ENCODE data around the gene AK6. TPM values are rescaled to one million over a fixed set of nuclear protein-coding genes. Genes with fewer than 3 reads are reported as not detected.
"Not testable (repeated sequence)": the region's sequence is repeated elsewhere in the genome, so short reads cannot be mapped to it uniquely, and the experiment has no call there.

The AK6 gene
- total RNA-seq, 1 donor from 2014 or later: 30.8 TPM

GRCh38 chr5:69334793-69335268 is 34.5 kb downstream of the AK6 start:
- Mint-ChIP-seq H3K9me3 (no peaks in the 10 kb centered on the region), H3K27ac (peak overlapping the region; percentile 10), H3K4me1 (ENCODE audit: unreplicated experiment) (peaks cover 12% of the 10 kb centered on the region), H3K4me3 (peak overlapping the region; percentile 60), H3K27me3 (peaks cover 2% of the 10 kb centered on the region), H3K36me3 (no peaks in the 10 kb centered on the region)
- TF ChIP-seq CTCF (conservative IDR thresholded peaks at IDR 0.05): peak; percentile 84
- peak; percentile 83 for DNase-seq (ENCODE audit: extremely low spot score, unreplicated experiment)

- H3K27ac Mint-ChIP-seq, H3K4me3 Mint-ChIP-seq, H3K9me3 Mint-ChIP-seq, H3K27me3 Mint-ChIP-seq, H3K36me3 Mint-ChIP-seq: not testable (repeated sequence)
- DNase-seq (ENCODE audit: extremely low spot score, unreplicated experiment): peak; percentile 34
- H3K4me1 Mint-ChIP-seq (ENCODE audit: unreplicated experiment): peaks cover 12% of the 10 kb centered on the region
Observed at GRCh38 chr5:69333668-69334315, 35.5 kb downstream of the AK6 start.

- no peak for TF ChIP-seq CTCF (conservative IDR thresholded peaks at IDR 0.05)
- Mint-ChIP-seq H3K36me3 (no peaks in the 10 kb centered on the region), H3K9me3 (no peaks in the 10 kb centered on the region), H3K27me3 (peaks cover 2% of the 10 kb centered on the region), H3K4me1 (ENCODE audit: unreplicated experiment) (peaks cover 12% of the 10 kb centered on the region), H3K4me3 (peak overlapping the region; percentile 90), H3K27ac (peak overlapping the region; percentile 67)
- DNase-seq (ENCODE audit: extremely low spot score, unreplicated experiment): no peak
Observed at GRCh38 chr5:69331528-69332445, 37.5 kb downstream of the AK6 start.

GRCh38 chr5:69329905-69330489 is 39.3 kb downstream of the AK6 start:
- H3K4me3 Mint-ChIP-seq: no peak overlapping the region
- no peaks in the 10 kb centered on the region for H3K36me3 Mint-ChIP-seq
- no peak overlapping the region for H3K27ac Mint-ChIP-seq
- TF ChIP-seq CTCF (conservative IDR thresholded peaks at IDR 0.05): no peak
- H3K4me1 Mint-ChIP-seq (ENCODE audit: unreplicated experiment): peaks cover 12% of the 10 kb centered on the region
- peaks cover 2% of the 10 kb centered on the region for H3K27me3 Mint-ChIP-seq
- H3K9me3 Mint-ChIP-seq: no peaks in the 10 kb centered on the region
- DNase-seq (ENCODE audit: extremely low spot score, unreplicated experiment): no peak

- no peak overlapping the region for H3K4me3 Mint-ChIP-seq
- TF ChIP-seq CTCF (conservative IDR thresholded peaks at IDR 0.05): no peak
- H3K36me3 Mint-ChIP-seq: no peaks in the 10 kb centered on the region
- no peaks in the 10 kb centered on the region for H3K4me1 Mint-ChIP-seq (ENCODE audit: unreplicated experiment)
- no peaks in the 10 kb centered on the region for H3K27me3 Mint-ChIP-seq
- no peaks in the 10 kb centered on the region for H3K9me3 Mint-ChIP-seq
- DNase-seq (ENCODE audit: extremely low spot score, unreplicated experiment): no peak
- H3K27ac Mint-ChIP-seq: no peak overlapping the region
Observed at GRCh38 chr5:69326365-69326764, 43.0 kb downstream of the AK6 start.
